K562 (cell line): ENCODE measurements around the gene TFB2M. TPM values are rescaled to one million over a fixed set of nuclear protein-coding genes. Genes with fewer than 3 reads are reported as not detected.

Experiments
- ATAC-seq: fragments of 200-7000 bp; cut with Tn5 transposase; 3 replicates; pipeline ENCODE4 v1.9.1; 2020; ENCODE audit warnings: moderate library complexity
- BruUV-seq: library from RNA; stranded (reverse); fragments of 400-500 nt; replicated peaks from 2 replicates; lab custom pipeline; 2021; lab: Mats Ljungman, UMichigan
- CTCF ChIA-PET: fragments of 300-600 bp; formaldehyde crosslinking; extraction: SDS; loops from one replicate; lab custom pipeline; 2021; ENCODE audit warnings: low intra/inter-chr PET ratio; lab: Yijun Ruan, JAX
- POLR2A ChIA-PET: fragments of 300-600, 350-650 bp; sonication (Branson Sonifier 250); formaldehyde crosslinking; extraction: SDS; loops from one replicate; lab custom pipeline; 2021; ENCODE audit warnings: antibody characterized with exemption, inconsistent platforms; lab: Yijun Ruan, JAX
- DNase-seq, 4 experiments: peaks; one replicate each; pipeline versions ENCODE4 v3.0.0 to v3.0.0-alpha.2; 2011 to 2018; ENCODE audit warnings: low spot score in 3 of 4, mixed read lengths in 3 of 4; ENCODE audit errors: extremely low read depth in 1 of 4
- FAIRE-seq: peaks from 2 replicates; lab custom pipeline; 2011; peaks lifted over from hg19 to GRCh38; lab: Jason Lieb, UNC
- H2AFZ ChIP-seq: 2 replicates; pipeline ENCODE4 v1.6.0; 2011; ENCODE audit warnings: low read depth, low read length, control low read depth, inconsistent platforms
- H3K27ac ChIP-seq: fragments of 200-600 bp; 3 replicates; pipeline ENCODE4 v1.8.0; 2011; ENCODE audit warnings: low read depth, mild to moderate bottlenecking, control low read depth, inconsistent platforms, low read length, moderate library complexity, mixed read lengths; ENCODE audit errors: extremely low read depth
- H3K27me3 ChIP-seq, 2 experiments: fragments of 300-600 bp in 1 of 2; 2 replicates in 1 of 2; 3 replicates in 1 of 2; pipeline versions ENCODE4 v1.6.0 to v1.8.0; 2011; ENCODE audit warnings: inconsistent platforms in 2 of 2, low read length in 2 of 2, mild to moderate bottlenecking in 1 of 2, mixed read lengths in 1 of 2, moderate library complexity in 1 of 2; ENCODE audit not compliant: control insufficient read depth in 2 of 2, insufficient read depth in 2 of 2
- H3K36me3 ChIP-seq: fragments of 300-600 bp; 3 replicates; pipeline ENCODE4 v1.8.0; 2011; ENCODE audit warnings: mild to moderate bottlenecking, low read length, inconsistent platforms; ENCODE audit not compliant: control insufficient read depth, insufficient read depth
- H3K4me1 ChIP-seq, 2 experiments: fragments of 200-600 bp in 1 of 2; replicated peaks in 1 of 2; 2 replicates in 1 of 2; 3 replicates in 1 of 2; pipeline versions ENCODE4 v1.5.1 to v1.8.0; 2011; ENCODE audit warnings: inconsistent platforms in 2 of 2, low read length in 2 of 2, mild to moderate bottlenecking in 1 of 2, mixed read lengths in 1 of 2, moderate library complexity in 1 of 2; ENCODE audit not compliant: control insufficient read depth in 2 of 2, insufficient read depth in 2 of 2
- H3K4me2 ChIP-seq: 2 replicates; pipeline ENCODE4 v1.6.1; 2011; ENCODE audit warnings: low read length, control low read depth, inconsistent platforms, mixed read lengths; ENCODE audit not compliant: insufficient read depth
- H3K4me3 ChIP-seq: fragments of 200-600 bp; sonication (generic), shearing (Covaris generic); 2 replicates; pipeline ENCODE4 v1.5.1; 2016; ENCODE audit warnings: control low read depth, inconsistent platforms
- H3K79me2 ChIP-seq: fragments of 200-600 bp; 3 replicates; pipeline ENCODE4 v1.8.0; 2011; ENCODE audit warnings: low read length, inconsistent platforms; ENCODE audit not compliant: control insufficient read depth, insufficient read depth
- H3K9ac ChIP-seq, 2 experiments: 2 replicates each; pipeline versions ENCODE4 v1.6.0 to v1.6.1; 2011; ENCODE audit warnings: low read depth in 2 of 2, low read length in 2 of 2, control low read depth in 1 of 2, inconsistent platforms in 1 of 2, mild to moderate bottlenecking in 1 of 2, mixed read lengths in 1 of 2; ENCODE audit not compliant: insufficient read depth in 1 of 2
- H3K9me1 ChIP-seq: one replicate; pipeline ENCODE4 v1.6.0; 2011; ENCODE audit warnings: inconsistent platforms, mild to moderate bottlenecking, low read length, moderate library complexity; ENCODE audit not compliant: control insufficient read depth, insufficient read depth
- H3K9me3 ChIP-seq: replicated peaks from 2 replicates; pipeline ENCODE4 v1.5.1; 2011; ENCODE audit warnings: low read depth, low read length, inconsistent platforms; ENCODE audit not compliant: control insufficient read depth, insufficient read depth
- H4K20me1 ChIP-seq: replicated peaks from 2 replicates; pipeline ENCODE4 v1.6.1; 2011; ENCODE audit warnings: low read length, inconsistent platforms, mixed read lengths; ENCODE audit not compliant: control insufficient read depth, insufficient read depth
- ARID3B ChIP-seq: fragments of 250-450 bp; sonication (Bioruptor Pico); IDR thresholded peaks from 2 replicates; pipeline ENCODE4 v1.4.0; 2020; ENCODE audit warnings: borderline replicate concordance
- CHD2 ChIP-seq: IDR thresholded peaks from 2 replicates; pipeline ENCODE4 v1.6.1; 2011; ENCODE audit warnings: low read depth, low read length
- KAT7 ChIP-seq: sonication (generic); formaldehyde crosslinking; IDR thresholded peaks from 2 replicates; pipeline ENCODE4 v1.8.0; 2022; ENCODE audit warnings: missing genetic modification reagents, mild to moderate bottlenecking, borderline replicate concordance
- MLX ChIP-seq, 2 experiments: fragments of 450-650 bp in 1 of 2; sonication (generic) in 1 of 2; formaldehyde crosslinking; conservative IDR thresholded peaks; 2 replicates each; pipeline versions ENCODE4 v1.4.0 to v1.8.1; 2020 to 2022; ENCODE audit warnings: mild to moderate bottlenecking in 1 of 2, missing genetic modification reagents in 1 of 2
- PREB ChIP-seq: sonication (generic); formaldehyde crosslinking; IDR thresholded peaks from 2 replicates; pipeline ENCODE4 v1.8.1; 2023; ENCODE audit warnings: mild to moderate bottlenecking, missing genetic modification reagents
- RHOXF2B ChIP-seq: fragments of 250-450 bp; sonication (Bioruptor Pico); conservative IDR thresholded peaks from 2 replicates; pipeline ENCODE4 v1.5.1; 2021
- SIN3B ChIP-seq: fragments of 450-650 bp; IDR thresholded peaks from 2 replicates; pipeline ENCODE4 v1.6.1; 2017; ENCODE audit warnings: low read depth, mild to moderate bottlenecking, moderate library complexity
- SNRNP70 ChIP-seq: fragments of 200-400 bp; formaldehyde crosslinking; optimal IDR thresholded peaks from 2 replicates; pipeline ENCODE3; 2017; ENCODE audit warnings: low read depth, low read length
- ZC3H4 ChIP-seq: sonication (generic); formaldehyde crosslinking; IDR thresholded peaks from 2 replicates; pipeline ENCODE4 v1.9.0; 2021; ENCODE audit warnings: missing genetic modification reagents, borderline replicate concordance
- ZNF384 ChIP-seq: IDR thresholded peaks from 2 replicates; pipeline ENCODE4 v1.6.1; 2012; ENCODE audit warnings: low read depth, low read length, improper control_type of control experiment
- ZNF398 ChIP-seq: fragments of 250-450 bp; sonication (Bioruptor Pico); IDR thresholded peaks from 2 replicates; pipeline ENCODE4 v1.8.0; 2021; ENCODE audit warnings: moderate library complexity, mild to moderate bottlenecking, inconsistent platforms
- WGBS: fragments of 100-300 bp; shearing (Covaris generic); methylation state at CpG from one replicate; pipeline ENCODE4 v1.1.6; 2016; ENCODE audit warnings: low coverage, mixed read lengths; ENCODE audit not compliant: insufficient coverage; ENCODE audit errors: missing lambda C conversion rate; 5-methylcytosine and 5-hydroxymethylcytosine counted together
- in situ Hi-C: fragments of 300-500 bp; cut with MboI; formaldehyde crosslinking; loops from 4 replicates; pipeline ENCODE4 v1.15.0; 2018; ENCODE audit warnings: inconsistent platforms, mixed read lengths
- intact Hi-C: fragments of 100-400 bp; cut with micrococcal nuclease; formaldehyde crosslinking; loops from 2 replicates; pipeline ENCODE4 v1.14.2; 2022
- polyA plus RNA-seq, 8 experiments: library from polyadenylated mRNA; depleted of rRNA in 4 of 8; stranded (reverse) in 5 of 8; unstranded in 3 of 8; fragments of >200 nt; fragmentation: Nextera tagmentation in 2 of 8; fragmentation: Illumina TruSeq in 1 of 8; extraction: Ambion mirVana in 2 of 8; extraction: Trizol in 1 of 8; gene quantifications; 2 replicates each; pipeline versions ENCODE4 v1.2.1 to v1.2.3, GENCODE V29; 2011 to 2014; ENCODE audit warnings: inconsistent platforms in 1 of 8, missing spikeins in 1 of 8
- total RNA-seq, 7 experiments: library from RNA; depleted of rRNA in 6 of 7; stranded (reverse); fragments of >200 nt in 6 of 7; fragmentation: Illumina TruSeq in 2 of 7; extraction: Trizol in 2 of 7; gene quantifications; 2 replicates each; pipeline versions ENCODE4 v1.2.1 to v1.2.3, GENCODE V29; 2011 to 2021; ENCODE audit warnings: low replicate concordance in 1 of 7
- TF ChIP-seq, protein P1 (sequence below): fragments of 250-450 bp; sonication (Bioruptor Pico); IDR thresholded peaks from 2 replicates; pipeline ENCODE4 v1.4.0; 2020; ENCODE audit warnings: mild to moderate bottlenecking

Gene TFB2M
- total and polyA plus RNA-seq, 9 of the 15 experiments (the other 6 are each of a cell fraction or from before 2014, with no cell fraction given), result 55.1 to 162 (median 70.6) TPM

DNA sequence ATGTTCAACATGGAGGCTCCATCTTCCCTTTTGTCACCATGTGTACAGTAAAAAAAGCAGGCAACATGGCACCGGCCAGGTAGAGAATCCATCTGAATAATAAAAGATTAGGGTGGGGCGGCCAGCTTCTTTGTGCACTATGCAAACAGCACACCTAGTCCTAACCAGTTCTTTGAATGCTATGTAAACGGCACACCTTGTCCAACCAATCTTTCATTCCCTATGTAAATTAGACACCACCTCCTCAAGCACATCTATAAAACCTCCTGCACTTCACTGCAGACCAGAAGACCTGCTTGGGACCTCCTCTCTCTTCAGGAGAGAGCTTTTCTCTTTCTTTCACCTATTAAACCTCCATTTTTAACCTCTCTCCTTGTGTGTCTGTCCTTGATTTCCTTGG lies 28.2 kb downstream of the TFB2M start:
- Histone ChIP-seq H2AFZ (no peak overlapping the region), H3K9me3 (no peaks in the 10 kb centered on the region), H3K4me1 (no peaks in the 10 kb centered on the region), H3K9me1 (no peaks in the 10 kb centered on the region), H3K4me3 (no peak overlapping the region), H3K79me2 (no peaks in the 10 kb centered on the region), H3K27ac (no peak overlapping the region)
- ATAC-seq, result no peak
- CTCF ChIA-PET, result no interaction called here
- TF ChIP-seq MLX (CRISPR knock-in tag; conservative IDR thresholded peaks at IDR 0.05) (no peak), ZNF398 (no peak), SIN3B (no peak), PREB (no peak), KAT7 (no peak), ARID3B (no peak), RHOXF2B (CRISPR knock-in tag) (no peak), SNRNP70 (no peak), ZC3H4 (CRISPR knock-in tag) (no peak), CHD2 (no peak), ZNF384 (no peak)
- TF ChIP-seq, protein P1, sequence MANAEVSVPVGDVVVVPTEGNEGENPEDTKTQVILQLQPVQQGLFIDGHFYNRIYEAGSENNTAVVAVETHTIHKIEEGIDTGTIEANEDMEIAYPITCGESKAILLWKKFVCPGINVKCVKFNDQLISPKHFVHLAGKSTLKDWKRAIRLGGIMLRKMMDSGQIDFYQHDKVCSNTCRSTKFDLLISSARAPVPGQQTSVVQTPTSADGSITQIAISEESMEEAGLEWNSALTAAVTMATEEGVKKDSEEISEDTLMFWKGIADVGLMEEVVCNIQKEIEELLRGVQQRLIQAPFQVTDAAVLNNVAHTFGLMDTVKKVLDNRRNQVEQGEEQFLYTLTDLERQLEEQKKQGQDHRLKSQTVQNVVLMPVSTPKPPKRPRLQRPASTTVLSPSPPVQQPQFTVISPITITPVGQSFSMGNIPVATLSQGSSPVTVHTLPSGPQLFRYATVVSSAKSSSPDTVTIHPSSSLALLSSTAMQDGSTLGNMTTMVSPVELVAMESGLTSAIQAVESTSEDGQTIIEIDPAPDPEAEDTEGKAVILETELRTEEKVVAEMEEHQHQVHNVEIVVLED (CRISPR knock-in tag), result no peak
- TF ChIP-seq, all 486 proteins: peak for 0
- Histone ChIP-seq H3K36me3 (peaks cover 26% of the 10 kb centered on the region), H3K4me2 (no peak overlapping the region), H4K20me1 (no peaks in the 10 kb centered on the region), H3K27me3 (peaks cover 3 to 8% of the 10 kb centered on the region in 2 experiments; a peak in 3 of 5 replicates), H3K9ac (no peak overlapping the region)
- DNase-seq (no peak), FAIRE-seq (no peak)
- in situ Hi-C loops, result no loop called here
- BruUV-seq, result no TSS peak
- intact Hi-C loops, result no loop called here
- WGBS, result 65% methylated on average over 3 of the region's 3 CpGs
- POLR2A ChIA-PET, result no interaction called here
